ENCODE data around the gene PDGFA. TPM values are rescaled to one million over a fixed set of nuclear protein-coding genes. Genes with fewer than 3 reads are reported as not detected.

Gene PDGFA
- total RNA-seq (53.0 TPM), polyA plus RNA-seq (ENCODE audit: insufficient read depth, low read depth, low replicate concordance) (14.1 TPM)
- long read RNA-seq, donor 1, transcript PDGFA-203 (6 exons, 2,305 nt), result major isoform, 7 of 8 reads
- long read RNA-seq, donor 1, partial matches to known transcripts, result 0 of 8 reads
- long read RNA-seq, donor 1, other reads (novel, unspliced or antisense), result 0 of 8 reads
- long read RNA-seq, donor 2, transcript PDGFA-203 (6 exons, 2,305 nt), result major isoform, 9 of 12 reads
- long read RNA-seq, donor 2, partial matches to known transcripts, result 0 of 12 reads
- long read RNA-seq, donor 2, other reads (novel, unspliced or antisense), result 0 of 12 reads
- long read RNA-seq, donor 3, transcript PDGFA-203 (6 exons, 2,305 nt), result major isoform, 9 of 11 reads
- long read RNA-seq, donor 3, partial matches to known transcripts, result 0 of 11 reads
- long read RNA-seq, donor 3, other reads (novel, unspliced or antisense), result 0 of 11 reads
- long read RNA-seq, donor 4, transcript PDGFA-203 (6 exons, 2,305 nt), result major isoform, 9 of 11 reads
- long read RNA-seq, donor 4, partial matches to known transcripts, result 0 of 11 reads
- long read RNA-seq, donor 4, other reads (novel, unspliced or antisense), result 0 of 11 reads
- long read RNA-seq, donor 5, partial matches to known transcripts, result 0 of 1 reads
- long read RNA-seq, donor 5, other reads (novel, unspliced or antisense), result 0 of 1 reads
- long read RNA-seq, donor 6, partial matches to known transcripts, result 0 of 1 reads
- long read RNA-seq, donor 6, other reads (novel, unspliced or antisense), result 0 of 1 reads
- long read RNA-seq, donor 7, partial matches to known transcripts, result 2 of 9 reads
- long read RNA-seq, donor 7, other reads (novel, unspliced or antisense), result 3 of 9 reads
- long read RNA-seq, donor 8, transcript PDGFA-203 (6 exons, 2,305 nt), result major isoform, 10 of 10 reads
- long read RNA-seq, donor 8, partial matches to known transcripts, result 0 of 10 reads
- long read RNA-seq, donor 8, other reads (novel, unspliced or antisense), result 0 of 10 reads
- long read RNA-seq, donor 9, transcript PDGFA-203 (6 exons, 2,305 nt), result major isoform, 6 of 6 reads
- long read RNA-seq, donor 9, partial matches to known transcripts, result 0 of 6 reads
- long read RNA-seq, donor 9, other reads (novel, unspliced or antisense), result 0 of 6 reads
- long read RNA-seq, donor 10, partial matches to known transcripts, result 0 of 11 reads
- long read RNA-seq, donor 10, other reads (novel, unspliced or antisense), result 5 of 11 reads

DNA sequence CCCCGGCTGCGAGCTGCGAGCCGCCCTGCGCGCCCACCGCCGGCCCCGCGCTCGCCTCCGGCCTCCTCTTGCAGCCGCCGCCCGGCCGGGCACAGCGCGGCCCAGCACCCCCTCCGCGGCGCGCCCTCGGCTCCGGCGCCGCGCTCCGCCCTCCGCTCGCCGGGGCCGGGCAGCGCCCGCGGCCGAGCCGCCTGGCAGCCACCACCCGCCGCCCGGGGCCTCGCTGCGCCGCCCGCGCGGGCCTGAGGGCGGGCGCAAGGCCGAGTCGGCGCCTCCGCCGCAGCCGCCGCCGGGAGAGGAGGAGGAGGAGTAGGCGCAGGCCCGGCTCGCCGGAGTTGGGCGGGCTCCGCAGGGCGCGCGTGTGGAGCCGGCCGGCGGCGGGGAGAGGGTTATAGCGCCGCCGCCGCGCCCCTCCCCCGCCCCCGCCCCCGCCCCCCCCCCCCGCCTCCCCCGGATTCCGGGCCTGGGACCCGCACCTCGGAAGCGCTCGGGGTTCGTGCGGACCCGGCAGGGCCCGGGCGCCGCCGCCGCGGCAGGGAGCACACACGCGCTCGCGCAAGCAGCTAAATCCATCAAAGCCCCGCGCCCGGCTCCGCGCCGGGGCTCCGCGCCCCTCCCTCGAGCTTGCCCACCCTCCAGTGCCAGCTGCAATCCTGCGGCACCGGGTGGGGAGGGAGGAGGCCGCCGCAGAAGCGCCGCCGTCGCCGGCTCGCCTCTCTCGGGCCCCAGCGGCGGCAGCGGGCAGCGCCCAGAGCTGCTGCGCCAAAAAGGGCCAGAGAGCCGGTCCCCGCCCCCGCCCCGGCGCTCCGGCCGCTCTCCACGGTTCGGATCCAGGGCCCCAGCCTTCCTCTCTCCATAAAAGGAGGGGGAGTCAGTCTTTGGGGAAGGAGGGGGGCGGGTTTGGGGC, at the start of gene PDGFA:
PDGFA (minus strand) TSS at position 363 of the 907 bp plus-strand sequence. CDS start 845 bp downstream, outside the sequence.
- no peaks in the 10 kb centered on the region for H3K9me3 ChIP-seq (ENCODE audit: control insufficient read depth in 2 of 3, insufficient read depth in 1 of 3, low read length in 3 of 3)
- intact Hi-C loops (cut with DNase I), result no loop called here
- DNase-seq, result peak; percentile 76 to 88 (median 86)
- FAIRE-seq, result no peak
- peak within 1 kb of the TSS; percentile 47 to 69 (median 50) for H3K4me3 ChIP-seq (ENCODE audit: low read length in 3 of 3)
- peak within 1 kb of the TSS in 2 of 3 donors; percentile 61 to 69 for H3K9ac ChIP-seq (ENCODE audit: low read length in 3 of 3)
- peak within 1 kb of the TSS; percentile 88 to 92 for H3K27ac ChIP-seq (ENCODE audit: low read depth in 2 of 2, low read length in 2 of 2)
- no peaks in the 10 kb centered on the region for H3K27me3 ChIP-seq (ENCODE audit: control insufficient read depth, insufficient read depth, low read length)
- H3K4me1 ChIP-seq (ENCODE audit: control insufficient read depth in 2 of 3, insufficient read depth in 2 of 3, low read depth in 1 of 3, low read length in 3 of 3), result peaks cover 0 to 9% (median under 1%) of the 10 kb centered on the region in 3 donors
- TF ChIP-seq, protein P1, sequence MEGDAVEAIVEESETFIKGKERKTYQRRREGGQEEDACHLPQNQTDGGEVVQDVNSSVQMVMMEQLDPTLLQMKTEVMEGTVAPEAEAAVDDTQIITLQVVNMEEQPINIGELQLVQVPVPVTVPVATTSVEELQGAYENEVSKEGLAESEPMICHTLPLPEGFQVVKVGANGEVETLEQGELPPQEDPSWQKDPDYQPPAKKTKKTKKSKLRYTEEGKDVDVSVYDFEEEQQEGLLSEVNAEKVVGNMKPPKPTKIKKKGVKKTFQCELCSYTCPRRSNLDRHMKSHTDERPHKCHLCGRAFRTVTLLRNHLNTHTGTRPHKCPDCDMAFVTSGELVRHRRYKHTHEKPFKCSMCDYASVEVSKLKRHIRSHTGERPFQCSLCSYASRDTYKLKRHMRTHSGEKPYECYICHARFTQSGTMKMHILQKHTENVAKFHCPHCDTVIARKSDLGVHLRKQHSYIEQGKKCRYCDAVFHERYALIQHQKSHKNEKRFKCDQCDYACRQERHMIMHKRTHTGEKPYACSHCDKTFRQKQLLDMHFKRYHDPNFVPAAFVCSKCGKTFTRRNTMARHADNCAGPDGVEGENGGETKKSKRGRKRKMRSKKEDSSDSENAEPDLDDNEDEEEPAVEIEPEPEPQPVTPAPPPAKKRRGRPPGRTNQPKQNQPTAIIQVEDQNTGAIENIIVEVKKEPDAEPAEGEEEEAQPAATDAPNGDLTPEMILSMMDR (IDR thresholded peaks at IDR 0.05; ENCODE audit: borderline replicate concordance, extremely low read depth, insufficient read depth), result no peak
- no peaks in the 10 kb centered on the region for H3K36me3 ChIP-seq (ENCODE audit: control insufficient read depth in 2 of 3, insufficient read depth in 3 of 3, low read length in 3 of 3)

DNA sequence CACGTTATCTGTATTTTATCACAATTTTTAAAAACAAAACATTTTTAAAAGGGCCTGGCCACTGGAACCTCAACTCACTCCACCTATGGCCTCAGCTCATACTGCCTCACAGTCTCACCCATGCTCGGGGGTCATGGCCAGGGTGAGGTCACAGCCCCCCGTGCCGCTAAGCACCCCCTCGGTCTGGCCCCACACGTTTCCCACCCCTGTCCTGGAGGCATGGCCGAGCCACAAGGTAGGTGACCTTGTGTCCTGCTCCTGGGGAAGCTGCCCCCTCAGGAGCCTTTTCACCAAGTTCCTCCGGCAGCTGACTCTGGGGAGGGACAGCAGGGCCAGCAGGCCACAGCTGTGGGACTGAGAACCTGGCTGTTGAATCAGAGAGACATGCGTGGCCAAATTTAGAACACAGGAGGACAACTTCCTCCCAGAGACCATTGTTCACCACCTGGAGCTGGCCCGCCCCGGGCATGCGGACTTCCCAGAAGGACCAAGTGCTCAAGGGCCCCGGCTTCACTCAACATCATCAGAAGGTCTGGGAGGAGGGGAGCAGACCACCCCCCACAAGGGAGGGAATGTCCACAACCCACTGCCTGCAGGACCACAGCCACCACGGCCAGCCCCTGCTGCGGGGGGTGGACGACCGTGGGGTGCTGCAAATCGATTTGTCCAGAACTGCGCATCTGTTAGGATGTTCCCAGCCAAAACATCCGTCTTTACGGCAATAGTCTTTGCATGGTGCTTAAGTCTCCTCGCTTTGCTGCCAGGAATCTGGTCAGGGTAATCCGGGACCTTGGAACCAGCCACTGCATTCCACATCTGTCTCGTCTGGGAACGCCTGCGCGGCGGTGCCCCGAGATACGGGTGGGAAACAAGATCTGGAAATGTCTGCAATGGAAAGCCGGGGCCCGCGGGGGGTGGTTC, 48.6 kb upstream of the PDGFA start:
- peak in 1 of 5 donors; percentile 67 for DNase-seq
- Histone ChIP-seq H3K36me3 (ENCODE audit: control insufficient read depth in 2 of 3, insufficient read depth in 3 of 3, low read length in 3 of 3) (peaks cover 0 to 8% (median 3%) of the 10 kb centered on the region in 3 donors), H3K27me3 (ENCODE audit: control insufficient read depth, insufficient read depth, low read length) (no peaks in the 10 kb centered on the region), H3K9ac (ENCODE audit: low read length in 3 of 3) (no peak overlapping the region), H3K9me3 (ENCODE audit: control insufficient read depth in 2 of 3, insufficient read depth in 1 of 3, low read length in 3 of 3) (peaks cover 0 to 7% (median 0%) of the 10 kb centered on the region in 3 donors), H3K4me1 (ENCODE audit: control insufficient read depth in 2 of 3, insufficient read depth in 2 of 3, low read depth in 1 of 3, low read length in 3 of 3) (no peaks in the 10 kb centered on the region), H3K4me3 (ENCODE audit: low read length in 3 of 3) (no peak overlapping the region), H3K27ac (ENCODE audit: low read depth in 2 of 2, low read length in 2 of 2) (no peak overlapping the region)
- TF ChIP-seq, protein P1 (IDR thresholded peaks at IDR 0.05; ENCODE audit: borderline replicate concordance, extremely low read depth, insufficient read depth), result no peak
- FAIRE-seq, result no peak
- intact Hi-C loops (cut with DNase I), result no loop called here
